ENCODE data around the gene GKN2. TPM values are rescaled to one million over a fixed set of nuclear protein-coding genes. Genes with fewer than 3 reads are reported as not detected.

Gene GKN2
- total RNA-seq, 1 donor from 2014 or later: not detected

GRCh38 chr2:68925295-68925896 lies 27.3 kb downstream of the GKN2 start:
- no peak for FAIRE-seq
- peak; percentile 16 to 53 for DNase-seq (ENCODE audit: low spot score in 2 of 2)

- DNase-seq (ENCODE audit: low spot score in 2 of 2) (no peak), FAIRE-seq (no peak)
Observed at GRCh38 chr2:68921646-68922045, 31.0 kb downstream of the GKN2 start.

- FAIRE-seq (no peak), DNase-seq (ENCODE audit: low spot score in 2 of 2) (no peak)
Observed at GRCh38 chr2:68920481-68921170, 32.1 kb downstream of the GKN2 start.

- FAIRE-seq (no peak), DNase-seq (ENCODE audit: low spot score in 2 of 2) (no peak)
Observed at GRCh38 chr2:68918497-68918896, 34.2 kb downstream of the GKN2 start.

- DNase-seq (ENCODE audit: low spot score in 2 of 2) (no peak), FAIRE-seq (no peak)
Observed at GRCh38 chr2:68917034-68917718, 35.5 kb downstream of the GKN2 start.

GRCh38 chr2:68916226-68916625 lies 36.5 kb downstream of the GKN2 start:
- DNase-seq (ENCODE audit: low spot score in 2 of 2): no peak
- FAIRE-seq: no peak

- DNase-seq (ENCODE audit: low spot score in 2 of 2) (no peak), FAIRE-seq (no peak)
Observed at GRCh38 chr2:68915393-68915792, 37.3 kb downstream of the GKN2 start.

- DNase-seq (ENCODE audit: low spot score in 2 of 2) (no peak), FAIRE-seq (no peak)
Observed at GRCh38 chr2:68913359-68913758, 39.3 kb downstream of the GKN2 start.

GRCh38 chr2:68912732-68913131 lies 40.0 kb downstream of the GKN2 start:
- DNase-seq (ENCODE audit: low spot score in 2 of 2): no peak
- FAIRE-seq: no peak

GRCh38 chr2:68912111-68912510 lies 40.6 kb downstream of the GKN2 start:
- DNase-seq (ENCODE audit: low spot score in 2 of 2) (no peak), FAIRE-seq (no peak)

- DNase-seq (ENCODE audit: low spot score in 2 of 2): no peak
- FAIRE-seq: no peak
Observed at GRCh38 chr2:68911709-68912108, 41.0 kb downstream of the GKN2 start.

- DNase-seq (ENCODE audit: low spot score in 2 of 2) (no peak), FAIRE-seq (no peak)
Observed at GRCh38 chr2:68911246-68911645, 41.4 kb downstream of the GKN2 start.

- DNase-seq (ENCODE audit: low spot score in 2 of 2): peak in 1 of 2 donors; percentile 52
- FAIRE-seq: no peak
Observed at GRCh38 chr2:68909793-68910674, 42.7 kb downstream of the GKN2 start.

- FAIRE-seq (no peak), DNase-seq (ENCODE audit: low spot score in 2 of 2) (peak in 1 of 2 donors; percentile 9)
Observed at GRCh38 chr2:68908392-68908970, 44.2 kb downstream of the GKN2 start.

- DNase-seq (ENCODE audit: low spot score in 2 of 2): no peak
- no peak for FAIRE-seq
Observed at GRCh38 chr2:68907920-68908253, 44.8 kb downstream of the GKN2 start.

- no peak for DNase-seq (ENCODE audit: low spot score in 2 of 2)
- no peak for FAIRE-seq
Observed at GRCh38 chr2:68907232-68907919, 45.3 kb downstream of the GKN2 start.

- FAIRE-seq (no peak), DNase-seq (ENCODE audit: low spot score in 2 of 2) (no peak)
Observed at GRCh38 chr2:68906716-68907115, 46.0 kb downstream of the GKN2 start.

- DNase-seq (ENCODE audit: low spot score in 2 of 2) (no peak), FAIRE-seq (no peak)
Observed at GRCh38 chr2:68905116-68905515, 47.6 kb downstream of the GKN2 start.

- no peak for FAIRE-seq
- no peak for DNase-seq (ENCODE audit: low spot score in 2 of 2)
Observed at GRCh38 chr2:68901561-68901960, 51.1 kb downstream of the GKN2 start.

- FAIRE-seq (no peak), DNase-seq (ENCODE audit: low spot score in 2 of 2) (no peak)
Observed at GRCh38 chr2:68901199-68901514, 51.5 kb downstream of the GKN2 start.

All from frontal cortex (tissue), 4 donors.